Measurements from ENCODE around the gene DBT.

Gene DBT

DNA sequence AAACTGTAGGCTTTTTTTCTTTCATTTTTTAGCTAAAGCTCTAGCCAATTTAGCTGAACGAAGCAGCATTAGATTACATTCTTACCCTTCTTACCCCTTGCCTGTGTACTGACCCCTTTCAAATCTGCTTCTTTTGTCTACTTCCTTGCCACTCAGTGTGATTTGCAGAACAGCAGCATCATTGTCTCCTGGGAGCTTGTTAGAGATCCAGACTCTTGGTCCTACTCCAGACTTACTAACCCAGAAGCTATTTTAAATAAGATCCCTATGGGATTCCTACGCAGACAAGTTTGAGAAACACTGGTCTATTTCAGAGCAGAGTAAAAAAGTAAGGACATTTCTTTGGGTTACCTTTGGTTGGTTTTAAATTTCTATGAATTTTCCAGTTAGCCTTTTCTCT lies 85.4 kb downstream of the DBT start:
- Mint-ChIP-seq H3K4me1 (ENCODE audit: low read depth in 2 of 2) (no peaks in the 10 kb centered on the region), H3K9me3 (no peaks in the 10 kb centered on the region), H3K27me3 (no peaks in the 10 kb centered on the region), H3K4me3 (no peak overlapping the region), H3K36me3 (ENCODE audit: insufficient read depth) (no peaks in the 10 kb centered on the region), H3K27ac (peak overlapping the region in 1 of 2 donors; percentile 41)
- DNase-seq (no peak), ATAC-seq (replicated peaks) (no peak)

GRCh38 chr1:100162881-100163280 lies 86.8 kb downstream of the DBT start:
- Mint-ChIP-seq H3K9me3 (no peaks in the 10 kb centered on the region), H3K36me3 (ENCODE audit: insufficient read depth) (no peaks in the 10 kb centered on the region), H3K27me3 (no peaks in the 10 kb centered on the region), H3K4me1 (ENCODE audit: low read depth in 2 of 2) (no peaks in the 10 kb centered on the region), H3K27ac (no peak overlapping the region), H3K4me3 (no peak overlapping the region)
- DNase-seq (no peak), ATAC-seq (replicated peaks) (no peak)

DNA sequence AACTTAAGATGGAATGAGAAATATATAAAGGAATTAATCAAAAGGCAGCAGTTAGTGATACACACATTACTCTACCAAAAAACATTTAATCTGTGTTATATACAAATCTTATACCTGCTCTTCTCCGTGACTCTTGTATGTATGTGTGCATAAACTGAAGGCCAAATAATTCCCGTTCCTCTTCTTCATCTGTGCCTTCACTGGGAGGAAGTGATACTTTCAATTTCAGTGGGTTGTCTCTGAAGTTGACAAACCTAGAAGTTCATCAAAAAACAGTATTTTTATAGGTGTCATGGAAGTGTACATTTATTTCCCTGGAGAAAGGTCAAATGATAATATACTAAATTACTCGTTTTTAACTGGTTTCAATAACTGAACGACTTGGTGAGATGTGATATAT lies 97.4 kb downstream of the DBT start:
- H3K27ac Mint-ChIP-seq, result peak overlapping the region; percentile 52 to 61
- H3K4me3 Mint-ChIP-seq, result no peak overlapping the region
- DNase-seq, result no peak
- H3K27me3 Mint-ChIP-seq, result no peaks in the 10 kb centered on the region
- no peaks in the 10 kb centered on the region for H3K9me3 Mint-ChIP-seq
- peaks cover 4% of the 10 kb centered on the region in 2 donors for H3K4me1 Mint-ChIP-seq (ENCODE audit: low read depth in 2 of 2)
- H3K36me3 Mint-ChIP-seq (ENCODE audit: insufficient read depth), result peaks cover 9% of the 10 kb centered on the region
- no peak for ATAC-seq (replicated peaks)

DNA sequence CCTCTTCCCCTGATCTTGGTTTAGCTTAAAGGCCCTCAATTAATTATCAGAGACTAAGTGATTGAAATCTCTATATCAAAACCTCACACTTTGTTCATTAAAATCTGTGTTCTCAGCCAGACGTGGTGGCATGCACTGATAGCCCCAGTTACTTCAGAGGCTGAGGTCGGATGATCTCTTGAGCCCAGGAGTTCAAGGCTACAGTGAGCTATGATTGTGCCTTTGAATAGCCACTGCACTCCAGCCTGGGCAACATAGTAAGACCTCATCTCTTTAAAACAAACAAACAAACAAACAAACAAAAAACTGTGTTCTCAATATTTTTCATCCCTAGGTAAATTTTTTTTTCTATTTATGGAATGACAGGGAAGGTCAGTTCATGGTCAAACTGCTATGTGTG lies 98.0 kb downstream of the DBT start:
- Mint-ChIP-seq H3K9me3 (no peaks in the 10 kb centered on the region), H3K36me3 (ENCODE audit: insufficient read depth) (peaks cover 12% of the 10 kb centered on the region), H3K4me1 (ENCODE audit: low read depth in 2 of 2) (peaks cover 4% of the 10 kb centered on the region in 2 donors), H3K4me3 (no peak overlapping the region), H3K27ac (peak overlapping the region; percentile 52 to 61), H3K27me3 (no peaks in the 10 kb centered on the region)
- DNase-seq, result no peak
- ATAC-seq (replicated peaks), result no peak

DNA sequence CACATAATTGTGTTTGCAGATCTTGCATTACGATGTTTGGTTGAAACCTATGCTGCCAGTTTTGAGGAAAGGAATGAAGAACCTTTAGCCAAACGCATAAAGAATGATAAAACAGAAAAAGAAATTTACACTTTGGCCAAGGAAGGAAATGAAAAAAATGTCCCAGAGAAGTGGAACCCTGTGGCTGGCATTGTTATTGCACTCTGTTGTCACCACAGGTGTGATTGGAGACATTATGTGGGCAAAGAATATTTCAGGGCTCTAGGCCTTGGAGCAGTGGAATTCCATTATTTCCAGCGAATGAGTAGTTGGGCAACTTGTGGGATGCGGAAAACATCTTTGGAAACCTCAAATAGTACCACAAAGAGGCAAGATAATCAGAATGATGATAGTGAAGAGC lies 101.8 kb downstream of the DBT start:
- H3K27me3 Mint-ChIP-seq, result no peaks in the 10 kb centered on the region
- ATAC-seq (replicated peaks) (no peak), DNase-seq (no peak)
- H3K9me3 Mint-ChIP-seq, result no peaks in the 10 kb centered on the region
- no peak overlapping the region for H3K27ac Mint-ChIP-seq
- H3K4me3 Mint-ChIP-seq, result no peak overlapping the region
- peaks cover 4% of the 10 kb centered on the region in 2 donors for H3K4me1 Mint-ChIP-seq (ENCODE audit: low read depth in 2 of 2)
- H3K36me3 Mint-ChIP-seq (ENCODE audit: insufficient read depth), result peaks cover 37% of the 10 kb centered on the region

DNA sequence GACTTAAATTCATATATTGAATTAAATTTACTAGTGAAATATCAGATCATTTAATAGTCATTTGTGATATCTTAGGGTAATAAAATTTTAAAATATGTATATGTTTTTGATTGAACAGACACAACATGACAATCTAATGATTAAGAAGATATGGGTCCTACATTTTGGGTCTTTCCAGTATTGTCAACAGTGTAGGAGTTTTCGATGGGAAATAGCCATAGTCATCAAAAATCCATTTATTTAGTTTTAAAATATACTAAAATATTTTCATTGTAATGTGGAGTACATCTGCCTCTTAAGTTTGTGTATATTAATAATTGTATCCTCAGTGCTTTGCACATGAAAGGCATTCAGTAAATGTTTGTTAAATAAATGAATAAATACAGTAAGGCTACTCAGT lies 102.7 kb downstream of the DBT start:
- Mint-ChIP-seq H3K9me3 (no peaks in the 10 kb centered on the region), H3K4me3 (no peak overlapping the region), H3K4me1 (ENCODE audit: low read depth in 2 of 2) (peaks cover 2 to 4% of the 10 kb centered on the region in 2 donors), H3K27me3 (no peaks in the 10 kb centered on the region), H3K36me3 (ENCODE audit: insufficient read depth) (peaks cover 46% of the 10 kb centered on the region), H3K27ac (no peak overlapping the region)
- ATAC-seq (replicated peaks), result no peak
- no peak for DNase-seq

DNA sequence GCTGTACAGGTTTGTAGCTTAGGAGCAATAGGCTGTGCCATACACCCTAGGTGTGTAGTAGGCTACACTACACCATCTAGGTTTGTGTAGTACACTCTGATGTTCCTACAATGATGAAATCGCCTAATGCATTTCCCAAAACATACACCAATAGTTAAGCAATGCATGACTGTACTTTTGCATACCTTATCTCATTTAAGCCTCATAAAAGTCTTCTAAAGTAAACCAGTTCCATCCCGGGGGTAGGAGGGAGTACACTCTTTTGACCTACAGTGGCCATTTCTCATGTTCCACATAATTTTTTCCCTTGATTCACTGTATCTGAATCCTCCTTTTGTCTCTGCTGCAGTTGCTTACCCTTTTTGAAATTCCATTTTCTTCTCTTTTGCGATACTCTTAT lies 104.5 kb downstream of the DBT start:
- no peaks in the 10 kb centered on the region for H3K27me3 Mint-ChIP-seq
- peaks cover 2 to 4% of the 10 kb centered on the region in 2 donors for H3K4me1 Mint-ChIP-seq (ENCODE audit: low read depth in 2 of 2)
- peaks cover 62% of the 10 kb centered on the region for H3K36me3 Mint-ChIP-seq (ENCODE audit: insufficient read depth)
- no peaks in the 10 kb centered on the region for H3K9me3 Mint-ChIP-seq
- no peak overlapping the region for H3K4me3 Mint-ChIP-seq
- ATAC-seq (replicated peaks) (no peak), DNase-seq (no peak)
- peak overlapping the region in 1 of 2 donors; percentile 17 for H3K27ac Mint-ChIP-seq

DNA sequence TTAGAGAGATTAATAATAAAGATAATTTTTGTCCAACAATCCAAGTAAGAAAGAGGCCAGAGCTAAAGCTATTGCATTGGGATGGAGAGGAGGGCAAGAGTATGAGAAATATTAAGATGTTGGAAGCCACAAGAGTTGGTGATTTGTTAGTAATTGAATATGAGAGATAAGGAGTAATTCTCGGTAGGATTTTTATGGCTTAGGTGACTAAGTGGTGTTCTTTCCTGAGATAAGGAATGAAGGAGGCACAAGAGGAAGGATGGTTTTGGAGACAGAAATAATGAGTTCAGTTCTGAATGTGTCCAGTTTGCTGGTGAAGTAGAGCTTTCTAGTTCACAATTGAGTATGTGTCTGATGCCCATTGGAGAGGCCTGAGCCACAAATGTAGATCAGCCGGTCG lies 107.3 kb downstream of the DBT start:
- peaks cover 2 to 4% of the 10 kb centered on the region in 2 donors for H3K4me1 Mint-ChIP-seq (ENCODE audit: low read depth in 2 of 2)
- no peak overlapping the region for H3K4me3 Mint-ChIP-seq
- H3K27me3 Mint-ChIP-seq, result no peaks in the 10 kb centered on the region
- ATAC-seq (replicated peaks), result no peak
- peaks cover 80% of the 10 kb centered on the region for H3K36me3 Mint-ChIP-seq (ENCODE audit: insufficient read depth)
- no peak for DNase-seq
- H3K27ac Mint-ChIP-seq, result peak overlapping the region; percentile 2 to 57
- no peaks in the 10 kb centered on the region for H3K9me3 Mint-ChIP-seq

DNA sequence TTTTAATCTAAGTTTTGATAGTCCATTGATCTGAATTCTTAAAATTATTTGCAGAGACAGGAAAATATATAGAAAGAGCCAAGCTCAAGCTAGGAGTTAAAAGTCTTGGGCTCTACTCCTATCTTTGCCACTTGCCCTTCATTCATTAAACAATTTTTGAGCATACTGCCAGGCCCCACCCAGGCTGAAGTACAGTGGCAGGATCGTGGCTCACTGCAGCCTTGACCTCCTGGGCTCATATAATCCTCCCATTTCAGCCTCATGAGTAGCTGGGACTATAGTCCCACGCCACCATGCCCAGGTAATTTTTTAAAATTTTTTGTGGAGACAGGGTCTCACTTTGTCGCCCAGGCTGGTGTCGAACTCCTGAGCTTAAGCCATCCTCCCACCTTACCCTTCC lies 108.4 kb downstream of the DBT start:
- Mint-ChIP-seq H3K36me3 (ENCODE audit: insufficient read depth) (peaks cover 80% of the 10 kb centered on the region), H3K9me3 (no peaks in the 10 kb centered on the region), H3K4me1 (ENCODE audit: low read depth in 2 of 2) (peaks cover 2 to 4% of the 10 kb centered on the region in 2 donors), H3K4me3 (no peak overlapping the region), H3K27me3 (no peaks in the 10 kb centered on the region), H3K27ac (peak overlapping the region in 1 of 2 donors; percentile 11)
- DNase-seq (no peak), ATAC-seq (replicated peaks) (no peak)

GRCh38 chr1:100137602-100138001 lies 112.0 kb downstream of the DBT start:
- Mint-ChIP-seq H3K4me3 (no peak overlapping the region), H3K4me1 (ENCODE audit: low read depth in 2 of 2) (peaks cover 13 to 18% of the 10 kb centered on the region in 2 donors), H3K27me3 (no peaks in the 10 kb centered on the region), H3K36me3 (ENCODE audit: insufficient read depth) (peaks cover 62% of the 10 kb centered on the region), H3K9me3 (no peaks in the 10 kb centered on the region), H3K27ac (no peak overlapping the region)
- ATAC-seq (replicated peaks), result no peak
- no peak for DNase-seq

All from effector memory CD8-positive, alpha-beta T cell (primary cell).